Right atrium auricular region (tissue), 2 donors: ENCODE data around the gene NEK11. TPM values are rescaled to one million over a fixed set of nuclear protein-coding genes. Genes with fewer than 3 reads are reported as not detected.

Source experiments
- DNase-seq: peaks from one replicate; pipeline ENCODE4 v3.0.0-alpha.2; 2019; ENCODE audit warnings: low spot score
- H3K27ac ChIP-seq, 2 donors: fragments of 200-600 bp; sonication (generic); 1 replicate in 1 of 2; 2 replicates in 1 of 2; pipeline ENCODE4 v1.5.1; 2016 to 2019
- H3K27me3 ChIP-seq, 2 donors: fragments of 200-600 bp; sonication (generic); one replicate each; pipeline versions ENCODE4 v1.5.1 to v1.6.0; 2017 to 2019
- H3K36me3 ChIP-seq: fragments of 200-600 bp; sonication (generic); one replicate; pipeline ENCODE4 v1.5.1; 2016
- H3K4me1 ChIP-seq, 2 donors: fragments of 200-600 bp; sonication (generic); one replicate each; pipeline versions ENCODE4 v1.5.1 to v1.6.0; 2017 to 2019
- H3K4me3 ChIP-seq, 2 donors: fragments of 200-600 bp; sonication (generic); 1 replicate in 1 of 2; 2 replicates in 1 of 2; pipeline ENCODE4 v1.5.1; 2017 to 2019; ENCODE audit warnings: mild to moderate bottlenecking in 1 of 2, moderate library complexity in 1 of 2
- H3K9me3 ChIP-seq, 2 donors: fragments of 200-600 bp; sonication (generic); one replicate each; pipeline ENCODE4 v1.5.1; 2019
- CTCF ChIP-seq, 2 donors: fragments of 200-600 bp; sonication (generic); IDR thresholded peaks; one replicate each; pipeline ENCODE4 v1.5.1; 2019; ENCODE audit warnings: antibody characterized with exemption in 2 of 2
- total RNA-seq, 2 donors: library from RNA; depleted of rRNA; stranded (reverse); fragments of >200 nt; gene quantifications; one replicate each; pipeline ENCODE4 v1.1.0, GENCODE V29; 2016

NEK11 gene
- total RNA-seq, 2 donors from 2014 or later: 2.0 to 2.2 TPM

DNA sequence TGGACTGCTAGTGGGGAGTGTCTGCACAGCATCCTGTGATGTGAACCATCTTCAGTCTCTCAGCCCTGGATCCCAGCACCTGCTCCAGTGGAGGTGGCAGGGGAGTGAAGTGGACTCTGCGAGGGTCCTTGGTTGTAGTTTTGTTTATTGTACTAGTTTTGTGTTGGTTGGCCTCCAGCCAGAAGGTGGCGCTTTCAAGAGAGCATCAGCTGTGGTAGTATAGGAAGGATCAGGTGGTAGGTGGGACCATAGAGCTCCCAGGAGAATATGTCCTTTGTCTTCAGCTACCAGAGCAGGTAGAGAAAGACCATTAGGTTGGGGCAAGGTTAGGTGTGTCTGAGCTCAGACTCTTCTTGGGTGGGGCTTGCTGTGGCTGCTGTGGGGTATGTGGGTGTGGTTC lies 20.9 kb downstream of the NEK11 start:
- no peak overlapping the region for H3K4me3 ChIP-seq
- H3K4me1 ChIP-seq: no peaks in the 10 kb centered on the region
- H3K9me3 ChIP-seq: no peaks in the 10 kb centered on the region
- no peak overlapping the region for H3K27ac ChIP-seq
- TF ChIP-seq CTCF (IDR thresholded peaks at IDR 0.05): no peak
- DNase-seq: no peak
- H3K36me3 ChIP-seq: no peaks in the 10 kb centered on the region
- no peaks in the 10 kb centered on the region for H3K27me3 ChIP-seq

DNA sequence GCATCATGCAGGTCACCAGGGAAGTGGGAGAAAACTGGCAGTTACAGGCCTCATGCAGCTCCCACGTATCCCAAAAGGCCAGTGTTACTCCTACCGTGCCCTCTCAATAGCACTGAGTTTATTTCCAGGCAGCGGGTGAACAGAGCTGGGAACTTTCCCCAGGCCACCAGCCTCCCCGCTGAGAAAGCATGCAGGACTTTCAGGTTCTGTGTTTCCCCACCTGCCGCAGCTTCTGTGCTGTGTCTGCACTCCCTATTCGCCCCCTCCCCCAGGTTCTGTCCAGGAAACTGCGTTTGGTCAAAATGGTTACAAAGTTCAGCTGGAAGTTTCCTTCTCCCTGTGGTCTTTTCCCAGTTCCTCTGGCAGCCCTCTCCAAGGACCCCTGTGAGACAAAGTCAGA lies 21.4 kb downstream of the NEK11 start:
- Histone ChIP-seq H3K4me1 (no peaks in the 10 kb centered on the region), H3K27me3 (no peaks in the 10 kb centered on the region), H3K27ac (no peak overlapping the region), H3K9me3 (no peaks in the 10 kb centered on the region), H3K4me3 (no peak overlapping the region), H3K36me3 (no peaks in the 10 kb centered on the region)
- no peak for TF ChIP-seq CTCF (IDR thresholded peaks at IDR 0.05)
- no peak for DNase-seq

DNA sequence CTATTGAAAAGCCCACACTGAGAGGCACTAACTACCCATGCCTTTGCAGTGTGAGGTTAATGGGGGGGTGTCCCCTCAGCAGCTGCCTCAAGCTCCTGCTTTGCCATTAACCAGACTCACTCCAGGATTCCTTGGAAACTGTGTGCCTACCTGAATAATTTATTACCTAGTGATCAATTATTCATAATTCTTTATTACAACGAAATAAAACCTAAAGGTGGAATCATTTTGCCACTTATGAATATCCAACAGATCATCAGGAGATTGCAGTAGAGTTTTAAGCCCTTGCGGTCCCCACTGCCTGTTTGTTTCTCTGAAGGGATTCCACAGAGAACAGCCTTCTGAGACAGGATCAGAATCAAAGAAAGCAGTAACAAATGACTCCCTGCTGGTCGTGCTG lies 23.3 kb downstream of the NEK11 start:
- Histone ChIP-seq H3K27ac (no peak overlapping the region), H3K9me3 (no peaks in the 10 kb centered on the region), H3K27me3 (no peaks in the 10 kb centered on the region), H3K36me3 (no peaks in the 10 kb centered on the region), H3K4me1 (no peaks in the 10 kb centered on the region), H3K4me3 (no peak overlapping the region)
- TF ChIP-seq CTCF (IDR thresholded peaks at IDR 0.05): no peak
- no peak for DNase-seq

- DNase-seq: no peak
These were observed 26.6 kb downstream of the NEK11 start for GRCh38 chr3:131053043-131053859.

DNA sequence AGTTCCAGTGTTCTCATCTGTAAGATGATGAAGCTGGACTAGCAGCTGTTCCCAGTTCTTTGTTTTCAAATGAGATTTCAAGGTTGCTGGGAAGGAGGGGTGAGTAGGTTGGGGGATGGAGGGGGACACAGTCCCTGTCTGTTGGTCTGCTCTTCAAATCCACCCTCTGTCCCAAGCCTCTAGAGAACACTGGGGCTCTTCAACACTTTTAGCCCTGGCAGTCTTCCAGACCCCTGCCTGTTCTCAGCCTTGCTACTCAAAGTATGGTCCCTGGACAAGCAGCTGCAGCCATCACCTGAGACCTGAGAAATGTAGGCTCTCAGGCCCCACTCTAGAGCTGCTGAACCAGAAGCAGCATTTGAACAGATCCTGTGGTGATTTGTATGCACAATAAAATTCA lies 41.3 kb downstream of the NEK11 start:
- no peak overlapping the region for H3K27ac ChIP-seq
- no peaks in the 10 kb centered on the region for H3K36me3 ChIP-seq
- no peak for TF ChIP-seq CTCF (IDR thresholded peaks at IDR 0.05)
- peaks cover 0 to 12% of the 10 kb centered on the region in 2 donors for H3K4me1 ChIP-seq
- DNase-seq: no peak
- no peaks in the 10 kb centered on the region for H3K9me3 ChIP-seq
- H3K4me3 ChIP-seq: no peak overlapping the region
- H3K27me3 ChIP-seq: no peaks in the 10 kb centered on the region

More at GRCh38 chr3:131053043-131053859, 26.6 kb downstream of the NEK11 start:
- Histone ChIP-seq H3K27me3 (no peaks in the 10 kb centered on the region), H3K9me3 (no peaks in the 10 kb centered on the region), H3K4me1 (no peaks in the 10 kb centered on the region), H3K27ac (no peak overlapping the region), H3K36me3 (no peaks in the 10 kb centered on the region), H3K4me3 (no peak overlapping the region)
- peak in 1 of 2 donors; percentile 69 for TF ChIP-seq CTCF (IDR thresholded peaks at IDR 0.05)
